Hematopoietic multipotent progenitor cell treated with erythropoietin and hydrocortisone succinate and interleukin-3 and kit ligand, for 6 days (in vitro differentiated cells): ENCODE results near the gene COPS7A.
"Not testable (repeated sequence)": the region's sequence is repeated elsewhere in the genome, so short reads cannot be mapped to it uniquely, and the experiment has no call there.

Experiments
- DNase-seq: peaks from one replicate; pipeline ENCODE4 v3.0.0-alpha.2; 2015

COPS7A gene

DNA sequence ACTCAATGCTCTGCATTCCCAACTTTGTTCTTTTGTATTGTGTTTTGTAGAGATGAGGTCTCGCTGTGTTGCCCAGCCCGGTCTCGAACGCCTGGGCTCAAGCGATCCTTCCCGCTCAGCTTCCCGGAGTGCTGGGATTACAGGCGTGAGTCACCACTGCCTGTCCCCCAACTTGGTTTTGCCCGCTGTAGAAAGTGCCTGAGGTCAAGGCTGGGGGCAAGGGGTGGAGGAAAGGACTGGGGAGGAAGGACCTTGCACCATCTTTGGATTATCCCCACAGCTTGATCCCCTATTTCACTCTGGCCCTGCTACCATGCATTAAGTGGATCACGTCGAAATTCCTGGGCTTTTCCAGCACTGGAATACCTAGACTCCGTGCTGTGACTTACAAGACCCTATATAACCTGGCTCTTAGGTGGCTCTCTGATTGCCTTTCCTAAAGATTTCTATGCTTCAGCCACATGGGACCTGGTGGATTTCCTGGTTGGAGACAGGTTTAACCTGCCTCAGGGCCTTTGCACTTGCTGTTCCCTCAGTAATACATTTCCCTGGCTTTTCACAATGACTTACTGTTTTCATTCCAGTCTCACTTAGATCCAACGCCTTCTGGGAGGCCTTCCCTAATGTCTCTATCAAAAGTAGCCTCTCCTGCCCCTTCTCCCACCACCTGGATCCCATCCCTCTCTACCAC is 22.6 kb upstream of the COPS7A start:
- DNase-seq = no peak

DNA sequence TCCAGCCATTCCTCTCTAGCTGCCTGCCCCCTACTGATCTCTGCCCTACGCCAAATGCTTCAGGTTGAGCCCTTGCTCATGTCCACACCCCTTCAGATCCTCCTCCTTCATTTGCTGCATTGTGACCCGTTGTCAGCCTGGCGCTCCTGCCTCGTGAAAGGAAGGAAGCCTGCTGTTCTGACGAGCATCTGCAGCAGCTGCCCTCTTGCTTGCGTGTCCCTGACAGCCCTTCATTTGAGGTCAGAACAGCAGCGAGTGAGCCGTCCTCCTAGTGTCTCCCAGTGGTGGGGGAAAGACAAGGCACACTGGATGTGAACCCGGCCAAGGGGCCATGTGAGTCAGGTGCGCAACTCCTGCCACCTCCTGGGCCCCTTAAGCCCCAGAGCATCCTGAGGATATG is 20.2 kb upstream of the COPS7A start:
- DNase-seq = peak; percentile 30

DNA sequence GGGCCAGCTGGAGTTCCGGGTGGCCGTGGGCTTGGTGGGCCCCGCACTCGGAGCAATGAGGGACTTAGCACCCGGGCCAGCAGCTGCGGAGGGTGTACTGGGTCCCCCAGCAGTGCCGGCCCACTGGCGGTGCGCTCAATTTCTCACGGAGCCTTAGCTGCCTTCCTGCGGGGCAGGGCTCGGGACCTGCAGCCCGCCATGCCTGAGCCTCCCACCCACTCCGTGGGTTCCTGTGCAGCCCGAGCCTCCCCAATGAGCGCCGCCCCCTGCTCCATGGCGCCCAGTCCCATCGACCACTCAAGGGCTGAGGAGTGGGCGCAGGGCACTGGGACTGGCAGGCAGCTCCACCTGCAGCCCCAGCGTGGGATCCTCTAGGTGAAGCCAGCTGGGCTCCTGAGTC is 15.5 kb upstream of the COPS7A start:
- DNase-seq = not testable (repeated sequence)

DNA sequence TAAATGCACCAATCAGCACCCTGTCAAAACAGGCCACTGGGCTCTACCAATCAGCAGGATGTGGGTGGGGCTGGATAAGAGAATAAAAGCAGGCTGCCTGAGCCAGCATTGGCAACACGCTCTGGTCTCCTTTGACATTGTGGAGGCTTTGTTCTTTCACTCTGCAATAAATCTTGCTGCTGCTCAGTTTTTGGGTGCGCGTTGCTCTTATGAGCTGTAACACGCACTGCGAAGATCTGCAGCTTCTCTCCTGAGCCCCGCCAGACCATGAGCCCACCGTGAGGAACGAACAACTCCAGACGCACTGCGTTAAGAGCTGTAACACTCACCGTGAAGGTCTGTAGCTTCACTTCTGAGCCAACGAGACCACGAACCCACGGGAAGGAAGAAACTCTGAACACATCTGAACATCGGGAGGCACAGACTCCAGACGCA is 14.9 kb upstream of the COPS7A start:
- DNase-seq = no peak

DNA sequence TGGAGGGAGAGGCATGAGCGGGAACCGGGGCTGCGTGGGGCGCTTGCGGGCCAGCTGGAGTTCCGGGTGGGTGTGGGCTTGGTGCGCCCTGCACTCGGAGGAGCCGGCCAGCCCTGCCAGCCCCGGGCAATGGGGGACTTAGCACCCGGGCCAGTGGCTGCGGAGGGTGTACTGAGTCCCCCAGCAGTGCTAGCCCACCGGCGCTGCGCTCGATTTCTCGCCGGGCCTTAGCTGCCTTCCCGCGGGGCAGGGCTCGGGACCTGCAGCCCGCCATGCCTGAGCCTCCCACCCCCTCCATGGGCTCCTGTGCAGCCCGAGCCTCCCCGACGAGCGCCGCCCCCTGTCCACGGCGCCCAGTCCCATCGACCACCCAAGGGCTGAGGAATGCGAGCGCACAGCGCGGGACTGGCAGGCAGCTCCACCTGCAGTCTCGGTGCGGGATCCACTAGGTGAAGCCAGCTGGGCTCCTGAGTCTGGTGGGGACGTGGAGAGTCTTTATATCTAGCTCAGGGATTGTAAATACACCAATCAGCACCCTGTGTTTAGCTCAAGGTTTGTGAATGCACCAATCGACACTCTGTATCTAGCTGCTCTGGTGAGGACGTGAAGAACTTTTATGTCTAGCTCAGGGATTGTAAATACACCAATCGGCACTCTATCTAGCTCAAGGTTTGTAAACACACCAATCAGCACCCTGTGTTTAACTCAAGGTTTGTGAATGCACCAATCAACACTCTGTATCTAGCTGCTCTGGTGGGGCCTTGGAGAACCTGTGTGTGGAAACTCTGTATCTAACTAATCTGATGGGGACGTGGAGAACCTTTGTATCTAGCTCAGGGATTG is 7.6 kb upstream of the COPS7A start:
- not testable (repeated sequence) for DNase-seq

DNA sequence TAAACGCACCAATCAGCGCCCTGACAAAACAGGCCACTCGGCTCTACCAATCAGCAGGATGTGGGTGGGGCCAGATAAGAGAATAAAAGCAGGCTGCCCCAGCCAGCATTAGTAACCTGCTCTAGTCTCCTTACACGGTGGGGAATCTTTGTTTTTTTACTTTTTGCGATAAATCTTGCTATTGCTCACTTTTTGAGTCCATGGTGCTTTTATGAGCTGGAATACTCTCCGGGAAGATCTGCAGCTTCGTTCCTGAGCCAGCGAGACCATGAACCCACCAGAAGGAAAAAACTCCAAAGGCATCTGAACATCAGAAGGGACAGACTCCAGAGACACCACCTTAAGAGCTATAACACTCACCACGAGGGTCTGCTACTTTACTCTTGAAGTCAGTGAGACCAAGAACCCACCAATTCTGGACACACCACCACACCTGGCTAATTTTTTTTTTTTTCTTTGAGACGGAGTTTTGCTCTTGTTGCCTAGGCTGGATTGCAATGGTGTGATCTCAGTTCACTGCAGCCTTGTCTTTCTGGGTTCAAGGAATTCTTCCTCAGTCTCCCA is 6.9 kb upstream of the COPS7A start:
- DNase-seq = no peak

DNA sequence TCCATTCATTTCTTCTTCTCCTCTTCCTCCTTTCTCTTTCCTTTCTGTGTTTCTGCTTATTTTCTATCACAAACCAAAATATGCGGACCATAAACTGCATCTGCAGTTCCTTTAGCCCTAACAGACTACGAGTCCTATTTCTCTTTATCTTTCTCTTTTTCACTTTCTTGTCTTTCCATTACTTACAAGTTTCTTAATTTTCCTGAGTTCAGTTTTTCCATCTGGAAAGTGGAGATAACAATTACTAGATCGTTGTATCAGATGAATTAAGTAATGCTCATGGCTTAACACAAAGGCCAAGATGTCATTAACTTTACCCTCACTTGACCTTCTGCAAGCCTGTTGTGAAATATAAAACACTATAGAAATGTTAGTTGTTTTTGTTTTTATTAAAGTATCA is 983 bp upstream of the COPS7A start:
- peak; percentile 68 for DNase-seq

DNA sequence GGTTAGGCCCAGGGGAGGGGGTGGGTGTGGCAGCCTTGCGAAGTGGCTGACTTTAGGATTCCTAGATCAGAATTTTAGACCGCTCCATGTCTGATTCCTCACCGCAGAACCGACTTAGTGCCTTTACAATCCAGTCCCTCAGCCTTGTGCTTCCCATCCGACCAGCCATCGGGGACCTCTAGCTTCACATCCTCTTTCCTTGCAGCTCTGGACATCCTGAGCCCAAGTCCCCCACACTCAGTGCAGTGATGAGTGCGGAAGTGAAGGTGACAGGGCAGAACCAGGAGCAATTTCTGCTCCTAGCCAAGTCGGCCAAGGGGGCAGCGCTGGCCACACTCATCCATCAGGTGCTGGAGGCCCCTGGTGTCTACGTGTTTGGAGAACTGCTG is 557 bp downstream of the COPS7A start:
- peak; percentile 64 for DNase-seq

DNA sequence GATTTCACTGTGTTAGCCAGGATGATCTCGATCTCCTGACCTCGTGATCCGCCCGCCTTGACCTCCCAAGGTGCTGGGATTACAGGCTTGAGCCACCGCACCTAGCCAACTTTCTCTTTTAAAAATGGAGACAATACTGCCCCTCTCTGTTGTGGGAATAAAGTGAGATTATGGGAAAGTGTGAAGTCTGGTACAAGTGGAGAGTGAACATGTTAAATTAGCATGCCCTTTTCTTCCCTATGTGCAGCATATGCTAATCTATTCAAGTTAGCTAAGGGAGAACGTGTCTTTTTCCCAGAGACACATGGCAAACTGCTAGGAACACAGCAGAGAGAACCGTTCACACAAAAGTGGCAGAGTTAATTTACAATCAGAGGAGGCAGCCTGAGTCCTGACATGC is 1.5 kb downstream of the COPS7A start:
- DNase-seq = no peak

DNA sequence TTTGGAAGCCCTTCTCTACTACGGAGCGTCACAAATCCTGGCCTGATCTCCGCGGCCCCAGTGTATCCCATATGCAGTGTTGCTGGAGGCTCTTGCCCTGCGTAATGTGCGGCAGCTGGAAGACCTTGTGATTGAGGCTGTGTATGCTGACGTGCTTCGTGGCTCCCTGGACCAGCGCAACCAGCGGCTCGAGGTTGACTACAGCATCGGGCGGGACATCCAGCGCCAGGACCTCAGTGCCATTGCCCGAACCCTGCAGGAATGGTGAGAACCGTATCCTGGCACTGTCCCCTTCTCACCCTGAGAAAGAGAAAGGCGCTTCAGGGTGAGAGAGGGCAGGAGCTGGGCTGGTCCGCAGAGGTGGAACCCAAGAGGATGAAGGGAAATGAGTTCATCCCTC is 5.3 kb downstream of the COPS7A start:
- no peak for DNase-seq

DNA sequence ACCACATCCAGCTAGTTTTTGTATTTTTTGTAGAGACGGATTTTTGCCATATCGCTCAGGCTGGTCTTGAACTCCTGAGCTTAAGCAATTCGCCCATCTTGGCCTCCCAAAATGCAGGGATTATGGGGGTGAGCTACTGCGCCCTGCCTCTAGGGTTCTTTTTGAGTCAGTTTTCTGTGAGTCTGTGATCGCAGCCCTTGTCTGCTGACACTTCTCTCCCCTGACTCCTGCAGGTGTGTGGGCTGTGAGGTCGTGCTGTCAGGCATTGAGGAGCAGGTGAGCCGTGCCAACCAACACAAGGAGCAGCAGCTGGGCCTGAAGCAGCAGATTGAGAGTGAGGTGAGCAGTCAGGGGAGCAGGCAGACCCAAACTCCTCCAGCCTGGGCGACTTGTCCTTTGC is 6.3 kb downstream of the COPS7A start:
- DNase-seq = no peak

DNA sequence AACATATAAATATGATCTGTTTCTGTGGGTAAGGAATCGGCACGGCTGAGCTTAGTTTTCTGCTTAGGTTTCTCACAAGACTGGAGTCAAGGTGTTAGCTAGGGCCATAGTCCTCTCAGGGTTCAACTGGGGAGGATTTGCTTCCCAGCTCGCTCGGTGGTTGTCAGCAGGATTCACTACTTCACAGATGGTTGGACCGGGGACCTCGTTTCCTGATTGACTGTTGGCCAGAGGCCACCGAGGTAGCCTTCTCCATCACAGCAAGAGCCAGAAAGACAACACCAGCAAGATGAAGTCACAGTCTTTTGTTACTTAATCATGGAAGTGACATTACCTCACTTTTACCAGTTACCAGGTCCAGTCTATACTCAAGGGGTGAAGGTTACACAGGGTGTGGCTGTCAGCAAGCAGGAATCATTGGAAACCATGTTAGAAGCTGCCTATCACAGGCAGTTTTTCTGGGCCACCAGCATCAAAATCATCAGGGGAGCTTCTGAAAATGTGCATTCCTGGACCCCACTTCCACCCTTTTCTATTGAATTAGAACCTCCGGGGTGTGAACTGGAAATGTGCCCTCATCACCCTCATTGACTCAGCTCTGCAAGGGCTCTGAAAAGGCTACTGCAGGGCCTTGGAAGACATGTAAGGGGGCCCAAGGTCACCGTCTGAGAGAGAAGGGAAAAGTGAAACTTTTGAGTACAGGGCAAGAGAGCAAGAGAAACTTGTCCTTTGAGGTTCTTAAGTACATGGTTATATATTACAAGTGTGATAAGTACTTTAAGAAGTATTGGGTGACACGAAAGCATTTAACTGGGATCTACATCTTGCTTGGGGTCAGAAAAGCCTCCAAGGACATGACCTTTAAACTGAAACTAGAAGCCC is 10.9 kb downstream of the COPS7A start:
- DNase-seq = no peak

DNA sequence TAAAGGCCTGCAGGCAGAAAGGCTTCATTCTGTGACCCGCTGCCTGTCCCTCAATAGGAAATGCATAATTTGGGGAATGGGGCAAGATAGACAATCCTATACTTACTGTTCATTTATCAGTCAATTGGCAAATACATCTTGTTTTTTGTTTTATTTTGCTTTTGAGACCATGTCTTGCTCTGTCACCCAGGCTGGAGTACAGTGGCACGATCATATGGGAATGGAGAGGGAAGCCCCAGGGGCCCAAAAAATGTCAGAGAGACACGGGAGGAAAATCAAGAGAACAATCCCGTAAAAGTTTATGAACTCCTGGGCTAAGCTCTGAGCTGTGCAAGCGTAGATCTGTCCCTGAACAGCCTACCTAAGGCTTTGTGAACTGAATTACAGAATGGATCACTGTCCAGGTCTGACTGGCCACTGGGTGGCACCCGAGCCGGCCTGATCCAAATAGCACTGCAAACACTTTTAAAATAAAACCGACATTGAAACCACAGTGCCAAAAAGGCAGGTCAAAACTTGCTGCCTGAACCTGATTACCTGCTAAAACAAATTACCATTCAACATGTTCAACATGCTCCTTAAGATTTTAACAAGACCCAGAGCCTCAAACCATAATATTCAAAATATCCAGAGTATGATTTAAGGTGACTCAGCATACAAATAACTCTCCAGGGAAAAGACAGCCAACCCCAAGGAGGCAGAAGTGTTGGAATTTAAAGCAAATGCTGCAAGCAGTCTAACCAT is 11.8 kb downstream of the COPS7A start:
- DNase-seq = peak; percentile 79

DNA sequence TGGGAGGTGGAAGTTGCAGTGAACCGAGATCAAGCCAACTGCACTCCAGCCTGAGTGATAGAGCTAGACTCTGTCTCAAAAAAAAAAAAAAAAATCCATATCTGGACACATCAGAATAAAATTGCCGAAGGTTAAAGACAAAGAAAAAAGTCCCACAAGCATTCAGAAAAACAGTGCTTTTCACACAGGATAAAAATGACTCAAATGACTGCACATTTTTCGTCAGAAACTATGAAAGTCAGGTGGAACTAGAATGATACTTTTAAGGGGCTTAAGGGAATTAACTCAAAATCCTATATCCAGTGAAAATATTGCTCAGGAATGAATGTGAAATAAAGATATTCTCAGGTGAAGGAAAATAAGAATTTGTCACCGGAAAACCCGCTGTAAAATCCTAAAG is 12.9 kb downstream of the COPS7A start:
- no peak for DNase-seq

DNA sequence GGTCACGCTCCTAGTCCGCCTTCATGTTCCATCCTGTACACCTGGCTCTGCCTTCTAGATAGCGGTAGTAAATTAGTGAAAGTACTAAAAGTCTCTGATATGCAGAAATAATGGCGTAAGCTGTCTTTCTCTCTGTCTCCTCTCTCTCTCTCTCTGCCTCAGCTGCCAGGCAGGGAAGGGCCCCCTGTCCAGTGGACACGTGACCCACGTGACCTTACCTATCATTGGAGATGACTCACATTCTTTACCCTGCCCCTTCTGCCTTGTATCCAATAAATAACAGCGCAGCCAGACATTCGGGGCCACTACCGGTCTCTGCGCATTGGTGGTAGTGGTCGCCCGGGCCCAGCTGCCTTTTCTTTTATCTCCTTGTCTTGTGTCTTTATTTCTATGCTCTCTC is 18.2 kb downstream of the COPS7A start:
- DNase-seq = not testable (repeated sequence)

DNA sequence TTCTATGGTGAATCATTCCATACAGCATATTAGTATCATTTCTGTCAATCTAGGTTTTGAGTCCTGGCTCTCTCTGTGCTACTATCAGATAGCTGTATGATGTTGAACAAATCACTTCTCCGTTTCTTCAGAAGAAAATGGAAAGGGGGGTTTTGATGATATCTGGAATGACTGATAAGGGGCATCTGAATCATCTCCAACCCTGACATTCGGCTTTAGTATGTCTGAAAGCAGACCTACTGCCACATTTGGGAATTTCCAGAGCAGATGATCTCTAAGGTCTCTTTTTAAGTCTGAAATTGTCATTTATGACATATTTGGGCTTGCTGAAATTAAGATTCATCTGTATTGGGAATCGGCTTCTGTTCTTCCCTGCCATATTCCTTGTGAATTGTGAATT is 19.0 kb downstream of the COPS7A start:
- DNase-seq = no peak

DNA sequence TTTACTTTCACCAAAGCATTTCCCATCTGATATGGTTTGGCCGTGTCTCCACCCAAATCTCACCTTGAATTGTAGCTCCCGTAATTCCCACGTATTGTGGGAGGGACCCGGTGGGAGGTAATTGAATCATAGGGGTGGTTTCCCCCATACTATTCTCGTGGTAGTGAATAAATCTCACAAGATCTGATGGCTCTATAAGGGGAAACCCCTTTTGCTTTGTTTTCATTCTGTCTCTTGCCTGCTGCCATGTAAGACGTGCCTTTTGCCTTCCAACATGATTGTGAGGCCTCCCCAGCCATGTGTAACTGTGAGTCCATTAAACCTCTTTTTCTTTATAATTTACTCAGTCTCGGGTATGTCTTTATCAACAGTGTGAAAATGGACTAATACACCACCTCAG is 19.5 kb downstream of the COPS7A start:
- not testable (repeated sequence) for DNase-seq

DNA sequence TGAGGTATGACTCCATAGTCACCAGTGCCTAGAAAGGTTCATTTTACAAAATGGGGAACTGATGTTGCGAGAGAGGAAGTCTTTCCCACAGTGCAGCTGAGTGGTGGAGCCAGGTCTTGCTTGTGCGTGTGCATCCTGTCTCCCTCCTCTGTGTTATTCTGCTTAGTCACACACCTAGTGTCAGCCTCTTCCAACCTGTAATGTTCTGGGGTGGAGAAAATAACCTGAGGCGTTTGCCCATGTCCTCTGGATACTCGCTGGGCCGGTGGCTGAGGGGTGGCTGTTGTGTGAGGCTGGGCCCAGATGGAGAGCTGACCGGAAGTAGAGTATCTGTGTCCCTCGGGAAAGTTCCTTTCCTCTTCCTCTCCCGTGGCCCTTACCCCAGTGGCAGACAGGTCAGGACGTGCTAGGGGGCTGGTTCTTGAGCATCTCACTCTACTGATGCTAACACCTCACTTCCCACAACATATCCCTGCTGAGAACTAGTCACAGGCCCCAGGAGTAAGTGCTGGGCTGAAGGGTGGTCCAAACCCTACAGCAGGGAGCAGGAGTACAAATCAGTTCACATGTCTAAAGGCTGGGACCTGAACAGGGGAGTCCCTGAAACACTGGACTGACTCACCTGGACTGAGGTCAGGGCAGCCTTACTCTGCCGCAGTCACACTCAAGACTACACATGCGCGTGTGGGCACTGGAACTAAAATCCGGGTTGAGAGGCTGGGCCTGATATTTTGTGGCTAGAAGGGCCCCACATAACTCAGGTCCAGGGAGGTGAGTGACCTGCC is 22.1 kb downstream of the COPS7A start:
- peak; percentile 74 for DNase-seq

DNA sequence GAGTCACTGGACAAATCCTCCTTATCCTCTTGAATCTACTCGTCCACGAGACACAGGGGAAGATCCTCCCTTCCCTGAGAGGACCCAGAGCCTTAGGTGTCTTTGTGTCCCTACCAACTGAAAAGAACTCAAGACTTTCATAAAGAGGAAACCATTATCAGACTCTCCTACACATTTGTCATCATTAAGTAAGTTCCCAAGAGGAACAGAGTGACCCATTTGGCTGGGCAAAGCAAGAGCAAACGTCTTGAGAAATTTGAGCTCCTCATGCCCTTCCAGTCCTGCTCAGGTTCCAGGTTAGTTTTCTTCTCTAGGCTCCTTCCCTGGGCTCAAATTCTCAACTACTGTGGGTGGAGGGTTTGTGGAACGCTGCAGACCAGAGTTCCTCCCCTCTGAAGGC is 23.4 kb downstream of the COPS7A start:
- no peak for DNase-seq

DNA sequence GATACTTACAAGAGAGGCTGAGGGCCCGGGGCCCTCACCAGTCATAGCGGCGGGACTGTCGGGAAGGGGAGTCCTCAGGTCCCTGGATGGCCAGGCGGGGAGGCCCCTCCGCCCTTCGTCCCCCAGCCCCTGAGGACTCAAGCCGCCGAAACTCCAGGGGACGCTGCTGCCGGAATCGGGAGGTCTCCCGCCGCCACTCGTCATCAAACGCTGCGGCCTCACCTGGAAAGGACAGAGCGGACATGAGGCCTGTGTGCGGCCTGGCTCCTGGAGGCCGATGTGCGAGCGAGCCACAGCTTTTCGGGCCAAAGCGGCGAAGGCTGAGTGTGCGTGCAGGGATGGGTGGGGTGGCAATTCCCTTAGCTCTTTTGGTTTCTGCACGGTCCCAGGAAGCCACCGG is 24.9 kb downstream of the COPS7A start:
- DNase-seq = no peak

DNA sequence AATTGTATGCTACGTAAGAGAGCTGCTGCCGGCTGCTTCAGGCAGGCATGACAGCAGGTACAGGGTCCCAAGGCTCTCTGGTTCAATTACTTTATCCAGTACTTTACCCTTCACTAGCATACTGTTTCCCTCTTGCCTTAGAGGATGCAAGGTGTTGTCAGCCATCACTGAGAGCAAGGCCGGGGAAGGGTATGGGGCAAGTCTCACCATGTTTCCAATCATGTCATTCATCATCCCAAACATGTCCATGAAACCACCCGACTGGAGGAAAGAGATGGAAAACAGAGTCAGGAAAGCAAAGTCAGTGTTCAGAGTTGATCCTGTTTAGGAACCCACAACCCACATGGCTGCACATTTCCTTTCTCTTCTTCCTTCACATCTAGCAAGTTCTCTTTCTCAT is 26.7 kb downstream of the COPS7A start:
- no peak for DNase-seq

DNA sequence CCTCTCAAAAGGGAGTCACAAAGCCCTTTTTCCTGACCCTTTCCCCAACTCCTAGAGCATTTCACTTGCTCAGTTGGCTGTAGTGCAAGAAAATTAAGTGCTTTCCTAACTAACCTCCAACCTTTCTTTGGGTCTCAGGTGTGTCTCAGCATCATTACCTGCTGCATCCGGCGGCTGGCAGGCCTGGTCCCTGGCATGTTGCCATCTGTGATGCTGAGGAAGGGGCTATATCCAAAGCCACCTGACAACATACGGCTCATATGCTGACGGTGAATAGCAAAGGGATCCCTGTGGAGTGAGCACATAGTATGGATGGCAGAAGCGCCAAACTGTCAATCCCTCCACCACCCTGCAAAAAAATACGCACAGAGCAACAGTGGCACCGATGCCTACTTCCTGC is 27.9 kb downstream of the COPS7A start:
- DNase-seq = no peak
